Measurements from ENCODE around the gene MINDY3.
A peak's percentile ranks its signal among the peaks of the same experiment; 100 is the strongest.
"Not testable (repeated sequence)": the region's sequence is repeated elsewhere in the genome, so short reads cannot be mapped to it uniquely, and the experiment has no call there.

MINDY3 gene

DNA sequence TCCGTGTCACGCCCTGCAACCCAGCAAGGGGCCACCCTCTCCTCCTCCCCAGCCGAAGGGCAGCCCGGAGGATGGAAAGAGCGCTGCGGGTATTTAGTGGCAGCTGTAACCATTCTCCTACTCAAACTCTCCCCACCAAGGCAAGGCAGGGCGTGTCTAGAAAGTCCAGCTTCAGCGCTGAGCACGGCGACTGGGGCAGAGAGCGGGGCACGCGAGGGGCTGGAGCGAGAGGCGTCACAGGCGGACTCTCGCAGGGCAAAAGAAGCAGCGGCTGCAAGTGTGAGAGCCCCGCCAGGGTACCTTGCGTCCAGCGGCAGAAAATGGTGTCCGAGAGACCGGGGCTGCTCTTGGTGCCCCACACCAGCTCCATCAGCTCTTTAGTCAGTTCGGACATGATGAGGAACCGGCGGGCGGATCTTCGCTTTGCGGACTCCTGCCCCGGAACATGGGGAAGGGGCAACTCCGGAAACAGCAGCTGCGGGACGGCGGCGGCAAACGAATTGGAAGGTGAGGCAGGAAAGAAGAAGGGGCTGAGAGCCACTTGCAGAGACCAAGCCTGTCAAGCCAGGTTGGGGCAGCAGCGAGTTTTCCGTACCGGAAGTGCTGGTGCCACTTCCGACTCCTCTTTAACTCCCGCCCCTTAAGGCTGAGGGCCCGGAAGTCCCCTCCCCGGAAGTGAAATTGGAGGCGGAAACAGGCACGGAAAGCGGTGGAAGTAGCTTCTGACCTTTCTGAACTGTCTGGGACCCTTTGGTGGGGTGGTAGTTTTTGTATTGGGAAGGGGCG is at the start of gene MINDY3:
TSS of gene MINDY3 (minus strand) at position 602 of the 786 bp plus-strand sequence. CDS start at position 394, 208 bp downstream.
- DNase-seq (ENCODE audit: low read depth), result peak; percentile 70

DNA sequence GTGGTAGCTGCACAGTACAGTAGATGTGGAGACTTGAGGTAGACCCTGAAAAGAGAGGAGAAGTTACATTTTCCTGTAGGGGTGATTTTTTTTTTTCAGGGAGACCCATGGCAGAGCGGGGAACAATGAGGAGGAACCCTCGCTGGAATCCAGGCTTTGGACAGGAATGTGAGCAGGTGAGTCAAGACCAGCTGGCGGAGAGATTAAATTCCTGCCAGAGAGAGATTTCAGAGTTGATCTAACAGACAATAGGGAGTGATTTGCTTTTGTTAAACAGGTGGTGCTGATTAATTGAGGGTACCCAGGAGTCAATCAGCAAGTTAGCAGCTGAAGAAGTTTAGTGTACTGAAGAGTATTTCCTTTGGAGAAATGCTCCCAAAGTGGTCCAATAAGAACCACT is 41.6 kb upstream of the MINDY3 start:
- no peak for DNase-seq (ENCODE audit: low read depth)

DNA sequence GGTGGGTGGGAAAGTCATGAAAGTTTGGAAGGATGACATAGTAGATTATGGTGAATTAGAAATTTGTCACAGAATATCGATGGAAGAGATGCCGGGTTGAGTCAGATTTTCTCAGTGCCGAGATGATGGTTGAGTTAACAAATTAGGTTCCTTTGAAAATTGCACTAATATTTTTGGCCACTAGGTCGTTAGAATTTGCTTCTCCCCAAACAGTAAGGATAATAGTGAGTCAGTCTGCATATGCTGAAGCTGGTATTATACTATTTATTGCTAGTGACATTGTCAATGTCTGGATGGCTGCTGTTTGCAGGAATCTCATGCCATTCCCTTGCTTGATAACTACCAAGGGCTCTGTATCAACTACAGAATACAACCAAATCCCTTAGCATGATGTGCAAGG is 37.7 kb upstream of the MINDY3 start:
- DNase-seq (ENCODE audit: low read depth), result no peak

DNA sequence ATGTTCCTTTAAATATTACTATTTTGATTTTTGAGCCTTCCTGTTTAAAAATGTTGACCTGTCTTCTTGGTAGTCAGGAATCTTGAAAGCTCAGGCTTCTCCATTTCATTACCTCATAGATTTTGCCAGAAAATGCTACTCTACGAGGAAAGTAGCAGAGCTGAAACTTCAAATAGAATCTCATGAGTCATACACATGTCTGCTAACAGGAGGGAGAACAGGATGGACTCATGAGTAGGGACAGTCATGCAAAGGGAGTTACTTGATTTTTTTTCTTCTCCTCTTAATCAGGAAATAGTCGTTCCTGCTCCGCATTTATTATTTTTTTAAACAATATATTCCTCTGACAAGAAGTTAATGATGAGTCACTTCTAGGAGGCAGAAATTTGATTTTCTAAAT is 37.0 kb upstream of the MINDY3 start:
- DNase-seq (ENCODE audit: low read depth), result no peak

DNA sequence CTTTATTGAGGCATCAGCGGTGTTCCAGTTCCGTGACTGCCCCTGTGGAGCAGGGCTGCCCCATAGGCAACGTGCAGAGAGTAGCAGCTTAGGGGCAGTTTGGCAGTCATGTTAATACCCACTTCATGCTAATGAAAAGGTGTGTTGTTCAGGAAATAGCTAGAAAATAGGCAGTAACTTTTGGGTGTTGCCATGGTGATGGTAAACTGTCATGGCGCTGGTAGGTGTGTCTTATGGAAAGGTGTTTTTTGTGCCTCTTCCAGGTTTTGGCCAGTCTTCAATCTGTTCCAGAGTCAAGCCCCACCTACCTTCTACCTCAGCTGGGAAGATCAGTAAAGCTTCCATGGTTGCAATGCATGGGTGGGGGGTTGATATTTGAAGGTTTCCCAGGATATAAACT is 36.3 kb upstream of the MINDY3 start:
- DNase-seq (ENCODE audit: low read depth), result no peak

DNA sequence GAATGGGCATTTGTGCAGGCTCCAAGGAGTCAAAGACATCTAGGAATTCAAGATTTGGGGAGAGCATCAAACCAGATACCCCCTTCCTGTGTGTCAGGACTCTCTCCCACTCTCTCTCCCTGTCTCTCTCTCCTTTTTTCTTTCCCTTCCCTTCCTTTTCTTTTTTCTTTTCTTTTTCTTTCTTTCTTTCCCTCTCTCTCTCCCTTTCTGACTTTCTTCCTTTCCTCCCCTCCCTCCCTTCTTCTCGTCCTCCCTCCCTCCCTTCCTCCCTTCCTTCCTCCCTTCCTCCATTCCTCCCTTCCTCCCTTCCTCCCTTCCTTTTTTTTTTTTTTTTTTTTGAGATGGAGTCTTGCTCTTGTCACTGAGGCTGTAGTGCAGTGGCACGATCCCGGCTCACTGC is 24.1 kb upstream of the MINDY3 start:
- DNase-seq (ENCODE audit: low read depth), result no peak

DNA sequence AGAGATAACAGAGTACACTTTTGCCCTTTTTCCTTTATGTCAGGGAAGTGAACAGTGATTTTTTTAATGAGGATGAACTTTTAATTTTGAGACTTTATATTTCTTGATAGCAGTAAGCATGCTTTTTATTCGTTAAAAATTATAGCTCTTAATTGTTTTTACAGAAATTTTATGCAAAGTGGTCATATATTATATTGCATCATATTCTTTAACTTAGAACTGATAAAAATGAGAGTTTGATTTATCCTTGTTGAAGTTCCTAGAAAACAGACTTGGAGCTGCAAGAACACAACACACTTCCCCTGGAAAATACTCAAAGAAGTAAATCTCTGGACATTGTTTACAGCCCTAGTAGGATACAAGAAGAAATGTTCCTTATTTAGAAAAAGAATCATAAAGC is 21.2 kb upstream of the MINDY3 start:
- DNase-seq (ENCODE audit: low read depth), result no peak

DNA sequence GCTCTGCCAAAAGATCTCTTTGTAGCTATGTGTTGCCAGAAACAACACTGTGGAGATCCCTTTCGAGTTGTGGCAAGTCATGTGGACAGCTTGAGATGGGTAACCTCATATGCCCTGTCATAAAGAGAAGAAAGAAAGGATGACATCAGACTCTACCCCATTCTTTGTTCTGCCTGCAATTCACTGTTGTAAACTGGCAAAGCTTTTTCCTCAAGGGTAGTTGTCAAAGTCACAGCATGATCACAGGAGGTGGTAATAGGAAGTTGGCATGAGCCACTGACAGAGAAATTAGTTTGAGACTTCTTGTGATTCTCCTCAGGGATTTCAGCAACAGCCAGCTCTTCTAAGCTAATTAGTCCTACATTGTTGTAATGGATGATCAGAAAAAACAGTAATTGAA is 19.4 kb upstream of the MINDY3 start:
- no peak for DNase-seq (ENCODE audit: low read depth)

DNA sequence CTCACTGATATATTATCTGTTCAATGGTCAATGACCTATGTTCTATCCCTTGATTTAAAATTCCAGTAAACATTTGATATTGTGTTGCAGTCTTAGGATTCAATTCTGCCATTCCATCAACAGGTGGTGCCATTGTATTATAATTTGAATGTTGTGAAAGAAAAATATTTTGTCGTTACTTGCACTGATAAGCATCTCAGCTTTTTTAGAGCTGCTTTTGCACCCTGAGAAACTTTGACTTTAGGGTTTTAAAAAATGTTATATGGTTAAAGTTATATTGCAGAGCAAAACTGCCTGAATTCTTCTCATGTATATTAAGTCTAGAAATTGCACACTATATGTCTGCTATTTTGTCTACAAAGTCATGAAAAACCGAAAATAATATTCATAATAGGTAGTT is 18.8 kb upstream of the MINDY3 start:
- no peak for DNase-seq (ENCODE audit: low read depth)

DNA sequence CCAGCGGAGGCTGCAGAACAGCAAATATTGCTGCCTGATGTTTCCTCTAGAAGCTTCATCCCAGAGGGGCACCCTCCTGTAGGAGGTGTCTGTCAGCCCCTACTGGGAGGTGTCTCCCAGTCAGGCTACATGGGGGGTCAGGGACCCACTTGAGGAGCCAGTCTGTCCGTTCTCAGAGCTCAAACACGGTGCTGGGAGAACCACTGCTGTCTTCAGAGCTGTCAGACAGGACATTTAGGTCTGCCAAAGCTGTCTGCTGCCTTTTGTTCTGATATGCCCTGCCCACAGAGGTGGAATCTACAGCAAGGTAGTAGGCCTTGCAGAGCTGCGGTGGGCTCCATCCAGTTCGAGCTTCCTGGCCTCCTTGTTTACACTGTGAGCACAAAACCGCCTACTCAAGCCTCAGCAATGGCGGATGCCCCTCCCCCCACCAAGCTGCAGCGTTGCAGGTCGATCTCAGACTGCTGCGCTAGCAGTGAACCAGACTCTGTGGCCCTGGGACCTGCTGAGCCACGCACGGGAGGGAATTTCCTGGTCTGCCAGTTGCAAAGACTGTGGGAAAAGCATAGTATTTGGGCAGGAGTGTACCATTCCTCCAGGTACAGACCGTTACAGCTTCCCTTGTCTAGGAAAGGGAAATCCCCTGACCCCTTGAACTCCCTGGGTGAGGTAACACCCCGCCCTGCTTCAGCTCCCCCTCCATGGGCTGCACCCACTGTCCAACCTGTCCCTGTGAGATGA is 17.7 kb upstream of the MINDY3 start:
- no peak for DNase-seq (ENCODE audit: low read depth)

DNA sequence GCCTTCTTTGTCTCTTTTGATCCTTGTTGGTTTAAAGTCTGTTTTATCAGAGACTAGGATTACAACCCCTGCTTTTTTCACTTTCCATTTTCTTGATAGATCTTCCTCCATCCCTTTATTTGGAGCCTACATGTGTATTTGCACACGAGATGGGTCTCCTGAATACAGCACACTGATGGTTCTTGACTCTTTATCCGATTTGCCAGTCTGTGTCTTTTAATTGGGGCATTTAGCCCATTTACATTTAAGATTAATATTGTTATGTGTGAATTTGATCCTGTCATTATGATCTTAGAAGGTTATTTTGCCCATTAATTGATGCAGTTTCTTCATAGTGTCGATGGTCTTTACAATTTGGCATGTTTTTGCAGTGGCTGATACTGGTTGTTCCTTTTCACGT is 16.0 kb upstream of the MINDY3 start:
- DNase-seq (ENCODE audit: low read depth), result not testable (repeated sequence)

DNA sequence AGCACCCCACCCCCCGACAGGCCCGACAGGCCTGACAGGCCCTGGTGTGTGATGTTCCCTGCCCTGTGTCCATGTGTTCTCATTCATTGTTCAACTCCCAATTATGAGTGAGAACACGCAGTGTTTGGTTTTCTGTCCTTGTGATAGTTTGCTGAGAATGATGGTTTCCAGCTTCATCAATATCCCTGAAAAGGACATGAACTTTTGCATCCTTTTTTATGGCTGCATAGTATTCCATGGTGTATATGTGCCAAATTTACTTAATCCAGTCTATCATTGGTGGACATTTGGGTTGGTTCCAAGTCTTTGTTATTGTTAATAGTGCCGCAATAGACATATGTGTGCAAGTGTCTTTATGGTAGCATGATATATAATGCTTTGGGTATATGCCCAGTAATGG is 12.3 kb upstream of the MINDY3 start:
- DNase-seq (ENCODE audit: low read depth), result not testable (repeated sequence)

DNA sequence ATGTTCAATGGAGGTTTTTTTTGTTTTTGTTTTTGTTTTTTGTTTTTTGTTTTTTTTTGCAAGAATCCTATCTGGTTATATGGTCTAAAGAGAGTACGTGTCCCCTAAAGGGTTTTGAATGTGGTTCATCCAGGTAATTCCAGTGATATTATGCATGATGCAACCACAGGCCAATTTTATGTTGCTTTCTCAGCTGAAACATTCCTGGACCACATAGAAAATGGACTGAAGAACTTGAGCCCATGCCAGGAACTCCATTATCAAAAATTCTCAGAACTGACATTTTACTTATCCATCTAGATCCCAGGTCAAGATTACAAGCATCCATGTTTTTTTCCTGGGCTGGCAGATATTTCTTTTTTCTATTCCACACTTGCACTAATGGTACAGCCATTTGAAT is 11.5 kb upstream of the MINDY3 start:
- no peak for DNase-seq (ENCODE audit: low read depth)

DNA sequence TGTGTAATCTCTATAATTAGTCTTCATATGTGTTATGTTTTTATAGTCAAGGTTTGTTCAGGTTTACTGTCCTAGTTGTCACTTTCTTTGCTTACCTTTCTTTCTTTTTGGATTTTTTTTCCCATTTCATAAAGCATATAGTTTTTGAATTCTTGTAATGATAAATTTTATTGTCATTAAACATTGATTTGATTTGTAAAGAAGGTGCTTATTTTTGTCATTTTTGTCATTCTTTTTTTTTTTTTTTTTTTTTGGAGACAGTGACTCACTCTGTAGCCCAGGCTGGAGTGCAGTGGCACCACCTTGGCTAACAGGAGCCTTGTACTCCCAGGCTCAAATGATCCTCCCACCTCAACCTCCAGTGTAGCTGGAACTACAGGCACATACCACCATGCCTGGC is 9.6 kb upstream of the MINDY3 start:
- no peak for DNase-seq (ENCODE audit: low read depth)

DNA sequence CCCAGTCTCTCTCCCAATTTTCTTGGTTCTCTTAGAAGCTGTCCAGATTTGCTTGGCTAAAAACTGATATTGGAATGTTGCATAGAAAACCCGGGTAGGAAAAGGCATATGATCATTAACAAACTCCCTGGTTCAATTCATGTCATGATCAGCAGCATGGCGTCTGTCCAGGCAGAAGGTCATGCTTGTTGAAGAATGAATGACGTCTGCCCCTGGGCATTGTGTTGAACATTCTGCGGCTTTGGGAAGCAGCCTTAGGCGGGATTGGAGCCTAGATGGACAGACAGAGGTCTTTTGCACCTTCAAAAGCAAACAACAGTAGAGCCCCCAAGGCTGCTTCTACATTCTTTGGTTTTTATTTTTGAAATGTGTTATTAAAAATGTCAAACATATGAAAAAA is 7.7 kb upstream of the MINDY3 start:
- no peak for DNase-seq (ENCODE audit: low read depth)

DNA sequence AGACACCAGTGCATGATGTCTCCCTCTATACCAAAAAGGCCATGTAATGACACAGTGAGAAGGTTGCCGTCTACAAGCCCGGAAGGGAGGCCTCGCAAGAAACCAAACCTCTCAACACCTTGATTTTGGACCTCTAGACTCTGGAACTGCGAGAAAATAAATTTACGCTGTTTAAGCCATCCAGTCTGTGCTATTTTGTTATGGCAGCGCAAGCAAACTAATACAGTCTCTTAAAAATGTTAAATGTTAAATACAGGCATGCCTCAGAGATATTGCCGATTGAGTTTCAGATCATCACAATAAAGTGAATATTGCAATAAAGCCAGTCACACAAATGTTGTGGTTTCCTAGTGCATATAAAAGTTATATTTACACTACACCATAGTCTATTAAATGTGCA is 5.0 kb upstream of the MINDY3 start:
- no peak for DNase-seq (ENCODE audit: low read depth)

DNA sequence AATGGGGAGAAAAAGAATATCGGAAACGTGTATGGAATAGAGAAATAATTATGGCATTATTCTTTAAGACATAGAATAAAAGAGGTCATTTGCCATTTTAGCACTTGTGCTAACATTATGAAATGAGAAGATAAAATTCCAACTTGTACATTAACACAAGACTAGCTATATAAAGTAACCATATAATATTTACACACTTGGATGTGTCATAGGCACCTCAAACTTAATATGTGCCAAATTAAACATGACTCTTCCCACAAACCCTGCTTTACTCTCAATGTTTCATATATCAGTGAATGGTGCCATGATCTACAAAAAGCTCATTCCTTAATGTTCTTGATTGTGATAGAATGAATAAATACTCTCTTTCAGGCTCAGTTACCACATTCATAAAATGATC is 4.1 kb upstream of the MINDY3 start:
- no peak for DNase-seq (ENCODE audit: low read depth)

DNA sequence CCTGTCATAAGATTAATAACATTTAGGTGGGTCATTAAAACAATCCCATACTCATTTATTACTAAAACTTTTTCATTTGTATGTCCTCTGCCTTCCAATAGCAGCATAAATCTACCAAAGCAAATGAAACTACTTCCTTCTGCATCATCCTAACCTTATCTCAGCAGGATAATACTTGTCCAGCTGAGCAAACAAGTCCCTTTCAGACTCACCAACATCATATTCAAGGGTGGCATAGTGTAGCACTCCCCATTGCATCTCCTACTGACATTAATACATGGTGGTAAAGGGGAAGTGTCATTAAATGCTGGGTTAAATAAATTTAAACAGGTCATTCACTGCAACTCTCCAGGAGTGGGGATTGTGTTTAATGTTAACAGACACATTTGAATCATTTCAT is 3.4 kb upstream of the MINDY3 start:
- DNase-seq (ENCODE audit: low read depth), result no peak

DNA sequence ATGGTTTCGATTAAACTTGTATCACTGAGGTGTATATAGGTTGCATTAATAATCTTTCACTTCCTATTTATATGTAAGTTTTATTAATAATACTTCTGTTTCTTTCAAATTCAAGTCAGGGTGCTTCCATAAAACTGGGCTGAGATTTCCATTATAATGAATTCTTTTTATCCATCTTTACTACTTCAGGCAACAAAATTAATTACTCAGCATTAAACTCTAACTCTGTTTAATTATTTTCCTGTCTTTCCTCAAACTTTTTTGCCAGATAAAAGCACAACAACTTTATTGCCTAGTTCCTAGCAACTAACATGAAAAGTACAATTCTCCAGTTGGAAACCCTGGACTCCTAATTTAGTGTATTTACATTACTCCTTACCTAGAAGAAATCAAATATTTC is 3.0 kb upstream of the MINDY3 start:
- DNase-seq (ENCODE audit: low read depth), result no peak

DNA sequence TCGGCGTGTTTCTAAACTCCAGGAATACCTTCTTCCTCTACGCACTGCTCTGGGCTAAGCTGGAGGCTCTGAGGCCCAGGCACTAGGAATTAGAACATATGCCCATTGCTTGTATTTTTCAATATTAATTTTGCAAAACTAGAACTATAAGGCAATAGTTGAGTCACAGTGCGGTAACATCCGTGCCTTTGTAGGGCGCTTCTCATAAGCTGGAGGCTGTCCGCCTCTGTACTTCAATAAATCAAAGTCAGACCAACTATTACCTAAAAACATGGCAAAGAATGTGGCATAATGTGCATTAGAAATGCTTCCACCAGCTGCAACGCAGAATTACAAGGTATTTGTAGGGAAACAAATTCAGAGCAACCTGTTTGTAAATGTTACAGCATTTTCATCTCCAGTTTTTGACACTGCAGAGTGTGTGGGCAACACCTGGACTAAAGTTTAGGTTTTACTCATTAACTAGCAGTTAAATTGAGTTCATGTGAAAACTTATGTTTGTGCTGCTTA is 440 bp upstream of the MINDY3 start:
- no peak for DNase-seq (ENCODE audit: low read depth)

DNA sequence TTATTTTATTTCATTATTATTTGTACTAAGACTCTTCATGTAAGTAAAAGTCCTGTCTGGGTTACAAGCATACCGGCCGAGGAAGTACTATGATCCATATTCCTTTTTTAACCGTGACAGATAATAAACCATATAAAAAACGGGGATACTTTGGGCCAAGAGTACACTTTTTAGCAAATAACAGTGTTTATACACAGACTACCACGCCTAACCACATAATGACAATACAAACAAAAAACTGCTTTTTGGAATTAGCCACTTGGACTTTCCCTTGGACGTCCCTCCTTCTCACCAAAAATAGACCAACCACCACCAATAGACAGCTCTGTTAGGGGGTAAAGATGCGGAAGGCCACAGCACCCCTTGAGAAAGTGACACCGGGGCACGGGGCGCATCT is 800 bp downstream of the MINDY3 start:
- DNase-seq (ENCODE audit: low read depth), result no peak

DNA sequence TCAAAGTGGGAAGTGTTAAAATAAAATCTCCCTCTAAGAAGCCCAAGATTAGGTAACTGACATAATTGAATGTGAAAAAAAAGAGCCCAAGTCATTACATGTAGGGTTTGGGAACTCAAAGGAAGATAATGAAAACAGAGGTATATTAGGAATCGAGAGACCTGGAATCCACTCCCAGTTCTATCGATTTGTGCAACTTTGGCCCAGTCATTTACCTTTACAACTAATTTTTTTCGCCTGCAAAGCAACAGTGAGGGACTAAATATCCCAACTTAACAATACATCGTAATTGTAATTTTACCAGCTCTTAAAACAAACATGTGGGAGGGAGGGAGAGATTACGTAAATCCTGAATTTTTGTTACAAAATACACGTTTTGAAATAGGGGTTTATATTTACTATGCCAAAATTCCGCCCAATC is 1.4 kb downstream of the MINDY3 start:
- no peak for DNase-seq (ENCODE audit: low read depth)

DNA sequence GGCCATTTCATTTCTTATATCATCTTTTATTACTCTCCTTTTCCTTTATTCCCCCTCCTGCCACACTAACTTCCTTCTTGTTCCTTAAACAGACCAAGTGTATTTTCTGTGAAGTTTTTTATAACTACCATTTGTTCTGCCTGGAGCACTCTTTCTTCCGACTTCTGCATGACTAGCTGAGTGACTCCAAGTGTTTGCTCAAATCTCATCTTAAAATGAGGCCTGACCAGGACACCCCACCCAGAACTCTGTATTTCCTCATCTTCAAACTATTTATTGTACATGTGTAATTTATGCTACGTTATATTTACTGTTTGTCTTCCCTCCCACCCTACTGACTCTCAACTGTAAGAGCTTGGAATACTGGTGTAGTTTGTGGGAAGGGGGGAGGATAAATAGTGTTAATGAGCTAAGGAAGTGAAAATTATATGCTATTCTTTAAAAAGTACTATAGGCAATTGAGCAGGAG is 3.2 kb downstream of the MINDY3 start:
- no peak for DNase-seq (ENCODE audit: low read depth)
